Measurements from ENCODE around the gene A2ML1.

- TF ChIP-seq CTCF (IDR thresholded peaks at IDR 0.05), result no peak
- TF ChIP-seq POLR2A (IDR thresholded peaks at IDR 0.05), result no peak
Measured at GRCh38 chr12:8904665-8905064, 82.2 kb downstream of the A2ML1 start.

Measured in adrenal gland (tissue), 5 donors.